Glomerular endothelial cell (primary cell): ENCODE results near the gene DYNLRB2. TPM values are rescaled to one million over a fixed set of nuclear protein-coding genes. Genes with fewer than 3 reads are reported as not detected.

Source experiments
- DNase-seq: peaks from one replicate; pipeline ENCODE4 v3.0.0-alpha.2; 2011; ENCODE audit warnings: low read depth, low spot score; ENCODE audit errors: extremely low read depth
- total RNA-seq: library from RNA; depleted of rRNA; stranded (reverse); fragments of >200 nt; gene quantifications from 2 replicates; pipeline ENCODE4 v1.2.3, GENCODE V29; 2015

DYNLRB2 gene
- total RNA-seq = not detected in 2 replicates

DNA sequence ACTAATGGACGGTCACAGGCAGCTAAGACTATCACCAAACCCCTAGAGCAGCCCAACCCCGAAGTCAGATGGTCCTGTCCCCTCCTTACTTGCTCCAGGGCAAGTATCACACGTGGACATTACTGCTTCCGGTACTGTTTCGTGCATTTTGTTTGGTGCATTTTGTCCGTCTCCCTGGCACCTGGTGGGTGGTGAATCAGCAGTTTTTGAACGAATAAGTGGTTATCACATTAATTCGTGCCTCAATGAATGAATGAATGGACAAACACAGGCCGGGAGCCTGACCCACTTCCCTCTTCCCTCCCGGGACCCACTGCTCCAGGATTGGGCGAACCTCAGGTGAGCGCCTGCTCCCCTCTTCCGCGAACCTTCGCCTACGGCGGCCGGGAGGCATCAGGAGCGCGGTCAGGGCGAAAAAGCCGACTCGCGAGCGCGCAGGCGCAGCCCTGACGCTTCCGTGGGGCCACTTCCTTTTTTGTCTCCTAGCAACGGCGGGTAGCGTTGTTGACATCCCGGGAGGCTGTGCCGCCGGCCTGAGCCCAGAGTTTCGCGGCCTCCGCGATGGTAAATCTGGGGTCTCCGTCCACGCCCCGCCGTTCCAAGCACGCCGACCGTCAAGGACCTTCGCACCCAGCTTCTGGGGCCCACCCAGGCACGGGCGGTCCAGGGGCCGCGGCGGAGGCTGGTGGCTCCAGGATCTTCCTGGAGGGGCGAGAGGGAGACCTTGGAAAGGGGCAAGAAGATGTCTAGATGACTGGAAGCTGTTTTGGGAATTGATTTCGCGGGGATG is at the start of gene DYNLRB2:
Gene DYNLRB2 (plus strand): TSS at position 478 of the 790 bp plus-strand sequence. CDS start 84 bp downstream, at position 562.
- DNase-seq = peak; percentile 55

DNA sequence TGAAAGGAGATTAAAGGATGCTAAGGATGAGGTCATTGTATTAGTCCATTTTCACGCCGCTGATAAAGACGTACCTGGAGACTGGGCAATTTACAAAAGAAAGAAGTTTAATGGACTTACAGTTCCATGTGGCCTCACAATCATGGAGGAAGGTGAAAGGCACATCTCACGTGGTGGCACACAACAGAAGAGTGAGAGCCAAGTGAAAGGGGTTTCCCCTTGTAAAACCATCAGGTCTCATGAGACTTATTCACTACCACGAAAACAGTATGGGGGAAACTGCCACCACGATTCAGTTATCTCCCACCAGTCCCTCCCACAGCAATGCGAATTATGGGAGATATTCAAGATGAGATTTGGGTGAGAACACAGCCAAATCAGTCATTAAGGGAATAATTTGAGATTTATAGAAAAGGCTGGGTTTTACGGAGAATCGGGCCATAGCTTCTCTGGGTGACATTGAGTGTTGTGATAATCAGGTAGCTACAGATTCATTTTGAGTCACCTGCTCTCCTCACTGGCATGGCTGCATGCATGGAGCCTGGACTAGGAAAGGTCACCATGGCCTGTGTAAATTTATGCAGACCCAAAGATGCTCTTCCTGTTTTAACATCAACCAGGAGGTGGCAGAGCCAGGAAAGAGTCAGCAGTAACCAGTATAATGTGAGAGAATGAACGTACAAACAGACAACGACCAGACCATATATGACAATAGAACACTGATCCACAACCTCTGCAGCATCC is 40.5 kb upstream of the DYNLRB2 start:
- DNase-seq = no peak

DNA sequence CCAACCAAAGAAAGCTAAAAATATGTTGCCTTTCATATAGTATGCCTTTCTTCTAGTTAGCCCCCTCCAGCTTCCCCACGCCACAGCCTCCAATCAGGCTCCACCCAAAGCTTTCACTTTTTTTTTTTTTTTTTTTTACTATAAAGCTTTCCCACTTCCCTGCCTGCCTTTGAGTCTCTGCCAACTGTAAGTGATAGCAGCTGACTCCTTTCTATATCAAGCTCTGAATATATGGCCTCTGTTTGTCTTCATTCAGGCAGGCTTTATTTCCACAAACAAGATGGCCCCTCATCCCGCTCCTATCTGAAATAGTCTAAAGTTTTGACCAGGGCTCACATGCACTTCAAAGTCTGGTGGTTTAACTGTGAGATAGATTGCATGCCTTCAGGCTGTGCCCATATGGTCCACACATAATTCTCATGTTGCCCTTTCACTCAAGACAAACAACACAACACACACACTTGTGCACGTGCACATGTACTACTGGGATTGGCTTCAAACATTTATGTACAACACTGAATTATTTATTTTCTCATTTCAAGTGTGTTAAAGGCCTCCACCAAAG is 39.8 kb upstream of the DYNLRB2 start:
- no peak for DNase-seq

DNA sequence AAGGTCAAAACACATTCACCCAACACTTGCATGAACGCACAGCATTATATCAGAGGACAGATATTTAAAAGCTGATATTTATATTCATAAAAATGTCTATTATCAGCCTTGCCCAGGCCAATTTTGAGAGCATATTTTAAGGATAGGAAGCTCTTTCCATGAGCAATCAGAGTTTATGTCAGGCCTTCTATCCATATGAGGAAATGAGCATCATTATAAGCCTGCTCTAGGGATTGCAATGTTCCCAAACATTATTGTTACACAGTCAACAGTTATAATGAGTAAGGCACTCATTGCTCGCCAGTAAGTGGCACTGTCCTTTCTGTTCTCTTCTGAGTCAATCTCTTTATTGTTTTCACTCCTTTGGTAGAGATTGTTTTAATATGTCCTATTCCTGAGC is 37.7 kb upstream of the DYNLRB2 start:
- DNase-seq = no peak

DNA sequence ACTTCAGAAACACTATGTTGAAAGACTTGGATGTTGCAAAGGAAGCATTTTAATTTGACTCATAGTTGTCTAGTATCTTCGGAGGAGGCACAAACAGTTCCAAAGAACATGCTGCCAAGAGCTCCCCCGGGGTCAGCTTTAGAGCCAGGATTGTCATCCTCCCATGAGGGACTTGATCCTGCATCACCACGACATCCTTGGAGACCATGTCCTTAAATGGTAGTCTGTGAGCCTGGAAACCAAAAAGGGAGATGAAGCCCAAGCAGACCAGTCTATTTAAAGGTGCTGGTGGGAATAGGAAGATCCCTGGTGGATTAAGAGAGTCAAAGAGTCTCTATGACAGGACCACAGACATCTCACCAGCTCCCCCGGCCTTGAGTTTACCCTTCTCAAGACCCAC is 33.3 kb upstream of the DYNLRB2 start:
- no peak for DNase-seq

DNA sequence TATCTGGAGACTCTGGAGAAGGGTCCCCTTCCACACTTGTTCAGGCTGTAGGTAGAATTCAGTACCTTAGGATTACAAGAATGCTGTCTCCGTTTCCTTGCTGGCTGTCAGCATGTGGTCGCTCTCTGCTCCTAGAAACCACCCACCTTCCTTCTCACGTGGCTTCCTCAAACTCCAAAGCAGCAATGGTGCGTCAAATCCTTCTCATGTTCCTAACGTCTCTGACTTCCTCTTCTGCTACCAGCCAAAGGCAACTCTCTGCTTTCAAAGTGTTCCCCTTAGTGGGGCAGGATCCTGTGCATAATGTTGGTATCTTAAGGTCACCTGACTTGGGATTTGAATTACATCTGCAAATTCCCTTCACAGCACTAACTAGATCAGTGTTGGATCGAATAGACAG is 30.9 kb upstream of the DYNLRB2 start:
- no peak for DNase-seq

DNA sequence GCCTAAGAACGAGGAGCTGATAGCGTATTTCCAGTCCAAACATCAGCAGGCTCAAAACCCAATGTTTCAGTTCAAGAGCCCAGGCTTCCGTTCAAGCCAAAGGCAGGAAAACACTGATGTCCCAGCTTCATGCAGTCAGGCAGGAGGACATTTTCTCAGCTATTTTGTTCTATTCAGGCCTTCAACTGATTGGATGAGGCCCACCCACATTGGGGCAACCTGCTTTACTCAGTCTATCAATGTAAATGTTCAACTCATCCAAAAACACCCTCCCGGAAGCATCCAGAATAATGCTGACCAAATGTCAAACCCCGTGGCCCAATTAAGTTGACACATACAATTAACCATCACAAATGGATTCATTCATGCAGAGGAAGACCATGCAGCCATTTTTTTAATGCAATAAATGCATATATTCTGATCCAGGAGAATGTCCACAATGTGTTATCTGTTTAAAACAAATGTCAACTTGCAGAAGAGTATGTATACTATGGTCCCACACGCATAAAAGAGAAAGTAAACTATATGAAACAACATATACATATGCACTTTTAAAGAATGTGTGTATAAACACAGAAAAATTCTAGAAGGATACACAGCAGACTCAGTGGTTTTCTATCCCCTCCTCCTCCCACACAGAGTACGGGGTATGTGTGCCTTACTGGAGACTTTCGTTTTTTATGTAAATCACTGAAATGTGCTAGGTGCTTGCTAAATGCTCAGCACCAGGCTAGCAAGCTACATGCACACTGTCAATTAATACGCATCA is 28.8 kb upstream of the DYNLRB2 start:
- no peak for DNase-seq

DNA sequence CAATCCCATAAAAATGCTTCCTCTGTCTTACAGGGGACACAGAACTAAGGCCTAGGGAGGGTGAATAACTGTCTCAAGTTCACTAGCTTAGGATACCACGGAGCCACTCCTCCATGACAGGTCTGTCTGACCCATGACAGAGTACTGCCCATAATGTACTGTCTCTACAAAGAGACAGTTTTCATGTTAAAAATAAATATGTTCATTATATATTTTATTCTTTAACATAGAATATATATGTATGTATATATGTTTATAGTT is 28.3 kb upstream of the DYNLRB2 start:
- DNase-seq = no peak

DNA sequence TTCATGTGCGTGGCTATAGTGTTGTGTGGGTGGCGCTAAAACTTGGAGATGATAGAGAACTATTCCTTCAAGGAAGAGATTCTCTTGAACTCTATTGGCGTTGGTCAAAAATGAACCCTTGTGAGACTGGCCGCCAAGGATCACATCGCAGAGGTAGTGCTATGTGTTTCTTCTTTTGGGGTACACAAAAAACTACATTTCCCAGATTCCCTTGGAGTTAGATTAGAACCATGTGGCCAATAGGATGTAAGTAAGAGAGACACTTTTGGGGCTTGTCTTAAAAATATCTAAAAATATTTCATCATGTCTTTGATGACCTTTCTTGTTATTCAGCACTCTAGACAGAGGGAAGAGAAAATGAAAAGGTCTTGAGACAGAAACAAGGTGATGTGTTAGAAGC is 25.4 kb upstream of the DYNLRB2 start:
- DNase-seq = no peak

DNA sequence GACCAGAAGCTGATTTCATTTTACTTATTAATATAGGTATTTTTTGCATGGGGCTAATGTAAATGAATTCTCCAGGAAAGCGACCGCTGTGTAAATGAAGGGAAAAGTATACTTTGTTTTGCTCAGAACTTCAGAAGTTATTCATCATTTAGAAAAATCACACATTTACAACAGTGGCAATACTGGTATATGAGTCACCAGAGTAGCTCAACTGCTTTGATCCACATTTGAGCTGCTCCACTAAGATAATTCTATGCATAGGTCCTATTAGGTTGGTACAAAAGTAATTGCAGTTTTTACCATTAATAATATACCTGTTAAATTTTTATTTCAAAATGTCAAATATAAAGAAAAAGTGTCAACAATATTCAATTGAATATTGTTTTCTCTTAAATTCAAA is 22.9 kb upstream of the DYNLRB2 start:
- DNase-seq = no peak

DNA sequence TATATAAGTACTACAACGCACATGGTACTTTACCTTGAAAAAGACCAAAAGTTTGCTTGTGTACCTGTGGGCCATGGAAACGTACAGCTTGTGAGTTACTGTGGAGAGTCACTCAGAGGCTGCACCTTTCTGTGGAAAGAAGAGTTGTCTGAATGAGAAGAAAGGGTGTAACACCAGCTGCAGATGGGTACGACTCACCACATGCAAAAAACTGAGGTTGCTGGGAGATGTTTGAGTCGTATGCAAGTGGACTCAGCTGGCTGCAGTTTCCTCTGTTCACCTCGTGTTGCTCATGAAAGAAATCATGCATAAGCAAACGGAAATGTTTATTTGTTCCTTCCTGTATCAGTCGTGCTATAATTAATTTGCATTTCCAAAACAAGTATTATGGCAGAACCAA is 22.4 kb upstream of the DYNLRB2 start:
- no peak for DNase-seq

DNA sequence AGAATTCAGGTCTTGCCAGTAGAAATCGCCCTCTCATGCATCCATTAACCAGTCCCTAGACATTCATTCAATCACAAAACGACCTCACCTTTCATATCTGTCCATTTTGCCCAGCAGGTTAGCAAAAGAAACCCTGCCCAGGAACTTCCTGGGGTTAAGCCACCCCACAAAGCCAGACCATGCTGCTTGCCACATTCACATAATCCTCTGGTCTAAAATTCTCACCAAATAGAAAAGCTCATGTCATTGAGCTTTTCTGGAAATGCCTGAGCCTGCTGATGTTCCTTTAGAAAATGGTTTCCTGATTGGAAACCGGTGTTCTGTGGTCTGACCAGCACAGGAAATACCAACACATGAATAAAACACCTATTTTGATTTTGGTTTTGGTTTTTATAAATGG is 21.6 kb upstream of the DYNLRB2 start:
- no peak for DNase-seq

DNA sequence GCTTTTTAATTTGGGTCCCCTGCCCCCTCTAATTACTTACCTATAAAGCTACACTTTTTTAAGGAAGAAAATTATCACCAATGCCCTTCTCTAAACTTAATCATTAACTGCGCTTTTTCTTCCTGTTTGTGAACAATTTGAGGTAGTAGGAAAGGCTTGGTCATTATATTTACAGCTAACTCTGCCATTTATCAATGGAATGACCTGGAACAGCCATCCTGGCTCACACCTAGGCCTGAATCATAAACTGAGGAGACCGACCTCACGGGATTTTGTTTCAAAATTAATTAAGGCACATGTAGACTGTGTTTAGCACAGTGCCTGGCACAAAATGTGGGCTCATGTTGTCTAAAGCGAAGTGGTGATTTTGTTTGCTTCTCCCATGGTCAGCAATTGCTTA is 15.4 kb upstream of the DYNLRB2 start:
- no peak for DNase-seq

DNA sequence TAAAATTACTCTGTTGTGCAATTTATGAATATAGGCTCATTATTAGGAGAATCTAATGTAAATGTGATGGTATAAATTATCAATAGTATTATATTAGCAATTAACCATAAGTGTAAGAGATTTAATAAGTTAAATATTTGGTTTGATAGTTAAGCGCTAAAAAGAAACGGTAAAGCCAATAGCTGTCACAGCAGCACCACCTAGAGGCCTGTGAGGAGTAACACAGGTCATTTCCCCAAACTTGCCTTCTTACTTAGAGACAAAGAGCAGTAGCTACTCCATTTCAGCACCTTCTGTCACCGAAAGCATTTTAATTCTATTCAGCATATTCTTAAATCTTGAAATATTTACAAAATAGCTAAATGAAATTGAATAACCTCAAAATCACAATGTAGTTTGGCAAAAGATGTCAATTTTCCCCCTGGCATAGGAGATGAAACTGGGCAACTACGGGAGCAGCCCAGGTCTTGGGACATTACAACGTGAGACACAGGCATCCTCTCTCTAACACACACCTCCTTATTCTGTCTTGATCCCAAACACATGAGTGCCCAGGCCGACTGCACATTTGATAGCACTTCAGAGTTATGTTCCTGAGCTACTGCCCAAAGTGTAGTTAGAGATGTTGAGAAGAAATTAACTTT is 14.3 kb upstream of the DYNLRB2 start:
- no peak for DNase-seq

DNA sequence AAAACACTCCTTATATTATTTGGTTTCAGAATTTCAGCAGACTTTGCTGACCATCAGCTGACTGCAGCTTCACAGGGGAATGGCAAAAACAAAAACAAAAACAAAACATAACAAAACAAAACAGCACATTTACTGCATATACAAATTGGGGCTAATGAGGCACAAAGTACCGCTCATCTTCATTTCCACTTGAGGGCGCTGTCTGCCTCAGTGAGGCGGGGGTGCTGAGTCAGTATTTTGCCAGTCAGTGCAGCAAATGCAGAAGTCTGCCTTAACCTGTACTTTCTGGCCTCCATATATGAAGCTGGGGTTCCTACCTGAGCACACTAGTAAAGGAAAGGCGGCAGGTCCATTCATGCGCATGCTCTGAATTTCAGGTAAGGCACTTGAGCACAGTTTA is 13.5 kb upstream of the DYNLRB2 start:
- no peak for DNase-seq

DNA sequence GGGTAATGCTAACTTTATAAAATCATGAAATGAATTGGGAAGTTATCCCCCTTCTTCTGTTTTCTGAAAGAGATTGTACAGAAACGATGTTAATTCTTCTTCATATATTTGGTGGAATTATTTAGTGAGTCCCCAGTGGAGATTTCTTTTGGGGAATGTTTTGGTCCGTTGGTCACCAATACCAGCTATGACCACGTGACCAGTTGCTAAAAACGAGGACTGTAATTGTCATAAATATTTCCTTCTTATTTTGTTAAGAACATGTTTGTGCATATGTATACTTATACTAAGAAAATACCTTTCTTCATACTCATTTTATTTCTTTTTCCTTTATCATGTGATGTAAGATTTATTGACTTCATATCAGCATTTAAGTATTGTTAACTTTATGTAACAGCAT is 10.3 kb upstream of the DYNLRB2 start:
- DNase-seq = no peak

DNA sequence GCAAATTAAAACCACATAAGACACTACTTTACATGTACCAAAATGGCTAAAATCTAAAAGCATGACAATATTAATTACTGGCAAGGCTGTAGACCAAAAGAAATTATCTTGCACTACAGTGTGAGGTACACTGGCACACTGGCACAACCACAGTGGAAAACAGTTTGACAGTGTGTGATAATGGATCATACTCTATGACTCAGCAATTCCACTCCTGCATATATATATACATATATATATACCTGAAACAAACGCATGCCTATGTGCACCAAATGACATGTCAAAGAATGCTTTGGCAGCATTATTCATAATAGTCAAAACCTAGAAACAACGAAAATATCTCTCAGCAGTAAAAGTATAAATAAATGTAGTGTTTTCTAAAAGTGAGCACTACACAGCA is 4.6 kb upstream of the DYNLRB2 start:
- no peak for DNase-seq

DNA sequence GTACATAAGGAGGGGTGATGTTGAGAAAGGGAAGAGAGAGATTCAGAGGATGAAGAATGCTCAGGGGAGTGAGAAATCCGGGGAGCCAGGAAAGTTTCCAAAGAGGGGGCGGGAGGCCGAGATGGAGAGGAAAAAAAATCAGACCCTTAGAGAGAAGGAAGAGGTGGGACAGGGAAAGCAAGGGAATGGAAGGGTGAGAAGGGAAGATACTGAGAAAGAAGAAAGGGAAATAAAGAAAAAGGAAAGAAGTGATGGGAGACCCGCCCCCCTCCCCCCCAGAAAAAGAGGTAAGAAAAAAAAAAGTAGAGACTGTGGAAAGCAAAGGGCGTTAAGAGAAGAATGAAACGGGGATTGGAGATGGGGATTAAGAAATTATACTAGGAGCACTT is 507 bp downstream of the DYNLRB2 start:
- no peak for DNase-seq

DNA sequence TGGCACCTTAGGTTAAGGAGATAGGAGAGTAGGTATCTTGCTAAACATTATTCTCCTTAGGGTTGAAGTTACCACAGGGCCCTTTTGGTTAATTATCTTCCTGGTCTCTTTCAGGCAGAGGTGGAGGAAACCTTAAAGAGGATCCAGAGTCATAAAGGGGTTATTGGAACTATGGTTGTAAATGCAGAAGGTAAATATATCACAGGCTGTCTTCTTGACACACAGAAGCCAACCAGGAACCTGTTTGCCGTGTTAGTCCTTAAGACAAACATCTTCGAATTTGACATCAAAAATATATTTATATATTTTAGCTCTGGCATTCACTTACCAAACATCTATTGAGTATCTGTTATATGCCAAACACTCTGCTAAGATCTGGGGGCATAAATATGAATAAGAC is 2.4 kb downstream of the DYNLRB2 start:
- DNase-seq = no peak

DNA sequence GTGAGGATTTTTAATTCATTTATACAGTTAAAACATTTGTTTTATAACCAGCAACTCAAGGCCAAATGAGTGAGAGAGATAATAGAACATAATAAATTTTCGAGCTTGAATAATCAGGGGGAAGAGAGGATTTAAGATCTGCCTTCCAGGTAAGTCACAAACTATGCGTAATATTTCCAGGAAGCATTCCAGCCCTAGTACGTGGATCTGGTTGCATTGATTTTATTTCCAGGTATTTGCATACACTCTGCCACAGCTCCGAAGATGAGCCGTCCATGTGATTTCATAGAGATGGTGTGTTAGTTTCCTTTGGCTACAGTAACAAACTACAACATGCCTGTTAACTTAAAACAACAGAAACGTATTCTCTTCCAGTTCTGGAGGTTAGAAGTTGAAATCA is 3.5 kb downstream of the DYNLRB2 start:
- no peak for DNase-seq

DNA sequence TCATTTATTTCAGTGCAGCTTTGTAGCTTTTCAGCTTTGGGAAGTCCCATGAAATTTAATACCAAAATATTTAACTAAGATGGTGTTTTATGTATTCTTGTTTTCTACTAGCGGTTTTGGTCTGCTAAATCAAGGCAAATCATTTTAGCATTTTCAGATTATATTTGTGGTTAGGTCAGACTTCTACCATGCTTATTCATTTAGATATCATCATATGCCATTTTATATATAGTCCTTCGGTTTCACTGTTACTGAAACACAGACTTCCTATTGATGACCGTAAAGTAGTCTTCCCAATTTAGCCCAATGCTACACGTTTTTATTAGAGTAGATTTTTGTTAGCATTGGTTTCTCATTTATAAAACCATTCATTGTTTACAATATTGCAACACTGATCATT is 5.5 kb downstream of the DYNLRB2 start:
- no peak for DNase-seq
